Astrocyte of the cerebellum (primary cell): ENCODE measurements around the gene LIM2.
"Not testable (repeated sequence)": the region's sequence is repeated elsewhere in the genome, so short reads cannot be mapped to it uniquely, and the experiment has no call there.

Source experiments
- DNase-seq: peaks from one replicate; pipeline ENCODE4 v3.0.0-alpha.2; 2011; ENCODE audit warnings: low read depth
- H3K4me3 ChIP-seq: 2 replicates; pipeline ENCODE4 v1.5.1; 2011; ENCODE audit warnings: mild to moderate bottlenecking, low read depth, low read length, moderate library complexity
- CTCF ChIP-seq: IDR thresholded peaks from 2 replicates; pipeline ENCODE4 v1.5.1; 2012; ENCODE audit warnings: low read length, low read depth, moderate library complexity, mild to moderate bottlenecking; ENCODE audit errors: missing control alignments
- in situ Hi-C: cut with HindIII; loops from 2 replicates; pipeline ENCODE4 v1.10.0; 2017; ENCODE audit warnings: low sequenced_read_pairs

The LIM2 gene

GRCh38 chr19:51410950-51411748, 23.4 kb upstream of the LIM2 start:
- in situ Hi-C loops, result no loop called here
- DNase-seq, result no peak
- no peak for TF ChIP-seq CTCF
- no peak overlapping the region for H3K4me3 ChIP-seq

GRCh38 chr19:51407511-51408131, 19.8 kb upstream of the LIM2 start:
- in situ Hi-C loops, result no loop called here
- no peak overlapping the region for H3K4me3 ChIP-seq
- no peak for DNase-seq
- peak; percentile 24 for TF ChIP-seq CTCF

- DNase-seq, result no peak
- no peak for TF ChIP-seq CTCF
- in situ Hi-C loops, result no loop called here
- H3K4me3 ChIP-seq, result no peak overlapping the region
These were observed 14.3 kb upstream of the LIM2 start for GRCh38 chr19:51402117-51402516.

- DNase-seq, in situ Hi-C loops: not testable (repeated sequence)
These were observed 12.2 kb upstream of the LIM2 start for GRCh38 chr19:51399936-51400335.

GRCh38 chr19:51399231-51399630, 11.5 kb upstream of the LIM2 start:
- no peak for TF ChIP-seq CTCF
- in situ Hi-C loops, result no loop called here
- no peak for DNase-seq
- H3K4me3 ChIP-seq, result no peak overlapping the region

More at GRCh38 chr19:51399936-51400335, 12.2 kb upstream of the LIM2 start:
- H3K4me3 ChIP-seq, result not testable (repeated sequence)

GRCh38 chr19:51398096-51398704, 10.4 kb upstream of the LIM2 start:
- peak; percentile 51 for TF ChIP-seq CTCF
- in situ Hi-C loops, result no loop called here
- DNase-seq, result no peak
- no peak overlapping the region for H3K4me3 ChIP-seq

GRCh38 chr19:51397453-51397852, 9.7 kb upstream of the LIM2 start:
- DNase-seq, in situ Hi-C loops: not testable (repeated sequence)

More at GRCh38 chr19:51397453-51397852, 9.7 kb upstream of the LIM2 start:
- H3K4me3 ChIP-seq, result not testable (repeated sequence)
